CD4-positive, alpha-beta T cell treated with Interleukin-6 for 4 hours (primary cell): ENCODE measurements around the gene TOP1.

Experiments
- DNase-seq: peaks from one replicate; pipeline ENCODE4 v3.0.0-alpha.2; 2020; ENCODE audit warnings: mixed read lengths

TOP1 gene

GRCh38 chr20:41170386-41171105 lies 141.9 kb downstream of the TOP1 start:
- no peak for DNase-seq

GRCh38 chr20:41171736-41172295 lies 143.2 kb downstream of the TOP1 start:
- DNase-seq, result no peak

- DNase-seq, result no peak
These were observed 143.9 kb downstream of the TOP1 start for GRCh38 chr20:41172296-41173140.

- DNase-seq, result peak; percentile 80
These were observed 144.6 kb downstream of the TOP1 start for GRCh38 chr20:41173161-41173721.

GRCh38 chr20:41173791-41174341 lies 145.2 kb downstream of the TOP1 start:
- DNase-seq, result no peak
